ENCODE results near the gene AURKAIP1.

DNA sequence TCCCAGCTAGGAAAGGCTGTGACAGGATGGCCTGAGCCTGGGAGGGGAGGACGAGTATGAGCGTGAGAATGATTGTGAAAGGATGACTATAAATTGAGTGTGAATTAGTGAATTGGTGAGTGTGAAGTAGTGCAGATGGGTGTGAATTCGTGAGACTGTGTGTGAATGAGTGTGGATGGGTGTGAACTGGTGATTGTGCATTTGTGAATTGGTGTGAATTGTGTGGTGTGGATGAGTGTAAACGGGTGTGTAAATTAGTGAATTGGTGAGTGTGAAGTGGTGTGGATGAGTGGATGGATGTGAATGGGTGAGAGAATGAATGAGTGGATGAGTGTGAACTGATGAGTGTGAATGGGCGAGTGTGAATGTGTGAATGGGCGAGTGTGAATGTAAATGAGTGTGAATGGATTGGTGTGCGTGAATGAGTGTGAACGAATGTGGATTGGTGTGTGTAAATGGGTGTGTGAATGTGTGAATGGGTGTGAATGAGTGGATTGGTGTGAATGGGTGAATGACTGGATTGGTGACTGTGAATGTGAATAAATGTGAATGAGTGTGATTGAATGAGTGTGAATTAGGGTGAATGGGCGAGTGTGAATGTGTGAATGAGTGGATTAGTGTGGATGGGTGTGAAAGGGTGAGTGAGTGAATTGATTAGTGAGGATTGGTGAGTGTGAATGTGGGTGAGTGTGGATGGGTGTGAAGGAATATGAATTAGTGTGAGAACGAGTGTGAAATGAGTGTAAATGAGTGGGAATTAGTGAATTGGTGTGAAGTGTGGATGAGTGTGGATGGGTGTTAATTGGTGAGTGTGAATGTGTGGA, 8.9 kb downstream of the AURKAIP1 start:
- TF ChIP-seq, protein P1, sequence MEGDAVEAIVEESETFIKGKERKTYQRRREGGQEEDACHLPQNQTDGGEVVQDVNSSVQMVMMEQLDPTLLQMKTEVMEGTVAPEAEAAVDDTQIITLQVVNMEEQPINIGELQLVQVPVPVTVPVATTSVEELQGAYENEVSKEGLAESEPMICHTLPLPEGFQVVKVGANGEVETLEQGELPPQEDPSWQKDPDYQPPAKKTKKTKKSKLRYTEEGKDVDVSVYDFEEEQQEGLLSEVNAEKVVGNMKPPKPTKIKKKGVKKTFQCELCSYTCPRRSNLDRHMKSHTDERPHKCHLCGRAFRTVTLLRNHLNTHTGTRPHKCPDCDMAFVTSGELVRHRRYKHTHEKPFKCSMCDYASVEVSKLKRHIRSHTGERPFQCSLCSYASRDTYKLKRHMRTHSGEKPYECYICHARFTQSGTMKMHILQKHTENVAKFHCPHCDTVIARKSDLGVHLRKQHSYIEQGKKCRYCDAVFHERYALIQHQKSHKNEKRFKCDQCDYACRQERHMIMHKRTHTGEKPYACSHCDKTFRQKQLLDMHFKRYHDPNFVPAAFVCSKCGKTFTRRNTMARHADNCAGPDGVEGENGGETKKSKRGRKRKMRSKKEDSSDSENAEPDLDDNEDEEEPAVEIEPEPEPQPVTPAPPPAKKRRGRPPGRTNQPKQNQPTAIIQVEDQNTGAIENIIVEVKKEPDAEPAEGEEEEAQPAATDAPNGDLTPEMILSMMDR (optimal IDR thresholded peaks at IDR 0.05 in 1 of 3, IDR thresholded peaks at IDR 0.05 in 1 of 3, conservative IDR thresholded peaks at IDR 0.05 in 1 of 3; ENCODE audit: extremely low read depth in 1 of 3, insufficient read depth in 2 of 3, low read length in 3 of 3) = no peak
- no peak for TF ChIP-seq EZH2 (IDR thresholded peaks at IDR 0.05; ENCODE audit: low read length)

All from keratinocyte (primary cell).